ENCODE results near the gene FAM83C.

Gene FAM83C

DNA sequence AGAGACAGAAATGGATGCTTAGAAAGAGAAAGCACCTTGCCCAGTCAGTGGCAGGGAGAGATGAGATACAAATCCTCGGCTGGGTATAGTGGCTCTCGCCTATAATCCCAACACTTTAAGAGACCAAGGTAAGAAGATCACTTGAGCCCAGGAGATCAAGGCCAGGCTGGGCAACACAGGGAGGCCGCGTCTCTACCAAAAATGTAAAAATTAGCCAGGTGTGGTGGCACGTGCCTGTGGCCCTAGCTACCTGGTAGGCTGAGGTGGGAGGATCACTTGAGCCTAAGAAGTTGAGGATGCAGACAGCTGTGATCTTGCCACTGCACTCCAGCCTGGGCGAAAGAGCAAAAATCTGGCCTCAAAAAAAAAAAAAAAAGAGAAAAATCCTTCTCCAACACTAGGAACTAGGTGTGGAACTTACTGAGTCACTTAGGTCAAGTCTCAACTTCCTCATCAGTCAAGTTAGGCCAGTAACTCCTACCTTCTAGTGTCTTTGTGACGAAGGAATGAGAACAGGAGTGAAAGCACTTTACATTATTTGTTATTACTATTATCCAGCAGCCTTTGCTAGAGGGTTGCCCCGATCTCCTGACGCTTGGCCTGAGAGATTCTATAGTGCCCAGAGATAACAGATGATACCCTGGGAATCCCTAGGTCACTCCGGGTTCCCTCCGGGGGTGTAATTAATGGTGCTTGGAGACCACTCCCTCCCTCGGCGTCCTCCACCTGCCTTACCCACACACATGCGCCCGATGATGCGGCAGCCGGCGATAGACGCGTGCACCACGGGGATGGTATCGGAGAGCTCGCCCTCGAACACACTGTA, 8.6 kb downstream of the FAM83C start:
- Histone ChIP-seq H3K27ac (ENCODE audit: low read length) (no peak overlapping the region), H3K36me3 (ENCODE audit: control insufficient read depth, insufficient read depth, low read length) (peaks cover 19% of the 10 kb centered on the region), H3K9me3 (ENCODE audit: control insufficient read depth, insufficient read depth, low read length) (no peaks in the 10 kb centered on the region), H3K4me3 (ENCODE audit: low read length) (peak overlapping the region; percentile 94), H3K4me1 (ENCODE audit: control insufficient read depth, insufficient read depth, low read length) (no peaks in the 10 kb centered on the region), H3K27me3 (ENCODE audit: control insufficient read depth, insufficient read depth, low read length) (no peaks in the 10 kb centered on the region)
- DNase-seq (ENCODE audit: low read depth, low spot score) = no peak
- whole genome bisulfite sequencing (ENCODE audit: insufficient coverage, insufficient read length) = no CpG with 5 or more reads among the region's 24 CpGs

- no peaks in the 10 kb centered on the region for H3K9me3 ChIP-seq (ENCODE audit: control insufficient read depth, insufficient read depth, low read length)
- no peaks in the 10 kb centered on the region for H3K4me1 ChIP-seq (ENCODE audit: control insufficient read depth, insufficient read depth, low read length)
- H3K36me3 ChIP-seq (ENCODE audit: control insufficient read depth, insufficient read depth, low read length) = peaks cover 20% of the 10 kb centered on the region
- no peaks in the 10 kb centered on the region for H3K27me3 ChIP-seq (ENCODE audit: control insufficient read depth, insufficient read depth, low read length)
- no peak for DNase-seq (ENCODE audit: low read depth, low spot score)
- no peak overlapping the region for H3K27ac ChIP-seq (ENCODE audit: low read length)
- no CpG with 5 or more reads among the region's 10 CpGs for WGBS (ENCODE audit: insufficient coverage, insufficient read length)
- no peak overlapping the region for H3K4me3 ChIP-seq (ENCODE audit: low read length)
Observed at GRCh38 chr20:35281506-35282101, 10.6 kb downstream of the FAM83C start.

DNA sequence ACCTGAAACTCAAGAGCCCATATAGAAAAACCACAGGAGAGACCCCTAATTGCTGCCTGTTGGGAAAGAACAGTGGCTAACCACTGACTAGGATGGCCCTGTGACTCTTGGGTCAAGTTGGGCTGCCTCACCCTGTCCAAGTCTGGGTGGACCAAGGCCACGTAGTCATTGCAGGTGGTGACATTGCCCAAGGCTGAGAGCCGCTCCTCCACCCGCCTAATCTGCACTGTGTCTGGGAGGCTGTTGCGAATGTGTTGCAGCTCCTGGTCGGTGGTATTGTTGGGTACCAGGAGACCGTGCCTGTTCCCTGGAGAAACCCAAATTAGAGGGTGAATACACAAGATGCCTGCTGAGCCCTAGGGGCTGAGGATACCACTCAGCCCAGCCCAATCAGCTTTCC, 11.7 kb downstream of the FAM83C start:
- Histone ChIP-seq H3K9me3 (ENCODE audit: control insufficient read depth, insufficient read depth, low read length) (no peaks in the 10 kb centered on the region), H3K27me3 (ENCODE audit: control insufficient read depth, insufficient read depth, low read length) (no peaks in the 10 kb centered on the region), H3K4me1 (ENCODE audit: control insufficient read depth, insufficient read depth, low read length) (no peaks in the 10 kb centered on the region), H3K36me3 (ENCODE audit: control insufficient read depth, insufficient read depth, low read length) (peaks cover 20% of the 10 kb centered on the region), H3K27ac (ENCODE audit: low read length) (no peak overlapping the region), H3K4me3 (ENCODE audit: low read length) (no peak overlapping the region)
- no CpG with 5 or more reads among the region's 6 CpGs for WGBS (ENCODE audit: insufficient coverage, insufficient read length)
- no peak for DNase-seq (ENCODE audit: low read depth, low spot score)

- peaks cover 20% of the 10 kb centered on the region for H3K36me3 ChIP-seq (ENCODE audit: control insufficient read depth, insufficient read depth, low read length)
Observed at GRCh38 chr20:35279533-35280174, 12.6 kb downstream of the FAM83C start.

GRCh38 chr20:35279040-35279439, 13.2 kb downstream of the FAM83C start:
- Histone ChIP-seq H3K27me3 (ENCODE audit: control insufficient read depth, insufficient read depth, low read length) (no peaks in the 10 kb centered on the region), H3K27ac (ENCODE audit: low read length) (no peak overlapping the region), H3K4me1 (ENCODE audit: control insufficient read depth, insufficient read depth, low read length) (no peaks in the 10 kb centered on the region), H3K36me3 (ENCODE audit: control insufficient read depth, insufficient read depth, low read length) (peaks cover 22% of the 10 kb centered on the region), H3K9me3 (ENCODE audit: control insufficient read depth, insufficient read depth, low read length) (no peaks in the 10 kb centered on the region), H3K4me3 (ENCODE audit: low read length) (no peak overlapping the region)
- WGBS (ENCODE audit: insufficient coverage, insufficient read length) = no CpG with 5 or more reads among the region's 5 CpGs
- DNase-seq (ENCODE audit: low read depth, low spot score) = no peak

More at GRCh38 chr20:35279533-35280174, 12.6 kb downstream of the FAM83C start:
- Histone ChIP-seq H3K4me3 (ENCODE audit: low read length) (no peak overlapping the region), H3K27me3 (ENCODE audit: control insufficient read depth, insufficient read depth, low read length) (no peaks in the 10 kb centered on the region), H3K9me3 (ENCODE audit: control insufficient read depth, insufficient read depth, low read length) (no peaks in the 10 kb centered on the region), H3K27ac (ENCODE audit: low read length) (no peak overlapping the region), H3K4me1 (ENCODE audit: control insufficient read depth, insufficient read depth, low read length) (no peaks in the 10 kb centered on the region)
- no CpG with 5 or more reads among the region's 7 CpGs for WGBS (ENCODE audit: insufficient coverage, insufficient read length)
- DNase-seq (ENCODE audit: low read depth, low spot score) = no peak

DNA sequence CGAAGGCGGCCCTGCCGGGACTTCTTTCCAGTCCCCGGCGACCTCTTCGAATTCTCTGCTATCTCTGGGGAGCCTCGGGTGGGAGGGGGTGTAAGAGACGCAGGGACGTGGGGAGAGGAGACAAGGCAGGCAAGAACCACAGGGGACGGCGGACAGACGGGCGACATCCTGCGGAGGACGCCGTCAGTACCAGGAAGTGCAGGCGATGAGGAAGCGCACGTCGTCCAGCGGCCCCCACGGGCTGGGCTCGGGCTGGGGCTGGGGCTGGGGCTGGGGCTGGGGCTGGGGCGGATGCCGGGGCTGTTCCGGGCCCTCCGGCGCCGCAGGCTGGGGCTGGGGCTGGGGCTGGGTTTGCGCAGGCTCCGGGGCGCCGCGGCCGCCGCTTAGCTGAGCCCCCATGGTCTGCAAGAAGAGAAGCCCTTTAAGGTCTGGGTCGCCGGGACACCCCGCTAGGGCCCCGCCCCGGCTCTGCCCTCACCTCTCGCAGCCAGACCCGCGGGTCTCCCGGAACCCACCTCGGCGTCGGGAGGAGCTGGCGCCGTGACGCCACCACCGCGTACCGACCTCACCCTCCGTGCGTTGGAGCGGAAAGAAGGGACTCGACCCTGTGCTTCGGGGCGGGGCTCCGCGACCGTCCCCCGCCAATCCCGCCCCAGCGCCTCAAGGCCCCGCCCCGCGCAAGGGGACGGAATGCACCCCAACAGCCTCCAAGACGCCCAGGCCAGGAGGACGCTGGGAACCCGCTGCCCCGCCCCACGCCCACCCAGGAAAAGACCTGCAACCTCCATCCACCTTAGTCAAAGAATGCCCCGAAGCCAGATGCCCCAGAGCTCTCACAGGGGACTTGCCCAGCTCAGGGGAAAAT, 14.5 kb downstream of the FAM83C start, which contains the start of gene MMP24OS:
Gene MMP24OS, minus strand, starts transcription at position 592 of the 865 bp plus-strand sequence. Its CDS starts 193 bp downstream, at position 399.
- no CpG with 5 or more reads among the region's 76 CpGs for WGBS (ENCODE audit: insufficient coverage, insufficient read length)
- no peaks in the 10 kb centered on the region for H3K4me1 ChIP-seq (ENCODE audit: control insufficient read depth, insufficient read depth, low read length)
- no peaks in the 10 kb centered on the region for H3K9me3 ChIP-seq (ENCODE audit: control insufficient read depth, insufficient read depth, low read length)
- H3K4me3 ChIP-seq (ENCODE audit: low read length) = peak within 1 kb of the TSS; percentile 48
- no peaks in the 10 kb centered on the region for H3K27me3 ChIP-seq (ENCODE audit: control insufficient read depth, insufficient read depth, low read length)
- H3K36me3 ChIP-seq (ENCODE audit: control insufficient read depth, insufficient read depth, low read length) = peaks cover 22% of the 10 kb centered on the region
- peak; percentile 84 for DNase-seq (ENCODE audit: low read depth, low spot score)
- no peak within 1 kb of the TSS for H3K27ac ChIP-seq (ENCODE audit: low read length)

DNA sequence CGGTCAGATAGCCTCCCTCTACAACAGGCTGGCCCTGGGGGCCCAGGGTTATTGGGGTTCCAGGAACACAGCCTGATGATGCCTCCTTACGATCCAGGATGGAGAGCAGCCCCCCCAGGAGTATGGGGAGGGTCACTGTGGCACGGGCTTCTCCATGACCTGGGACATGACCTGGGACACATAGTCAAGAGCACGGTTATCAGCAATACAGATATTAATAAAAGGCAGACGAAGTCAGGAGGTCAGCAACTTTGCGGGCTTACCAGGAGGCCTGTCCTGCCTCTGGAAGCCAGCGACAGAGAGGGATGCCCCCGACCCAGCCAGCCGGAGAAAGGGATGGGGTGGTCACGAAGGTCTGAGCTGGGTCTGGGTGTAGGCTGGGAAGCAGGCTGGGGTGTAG, 15.1 kb downstream of the FAM83C start:
- no peaks in the 10 kb centered on the region for H3K4me1 ChIP-seq (ENCODE audit: control insufficient read depth, insufficient read depth, low read length)
- no peak for DNase-seq (ENCODE audit: low read depth, low spot score)
- no peak overlapping the region for H3K27ac ChIP-seq (ENCODE audit: low read length)
- H3K4me3 ChIP-seq (ENCODE audit: low read length) = peak overlapping the region; percentile 48
- no CpG with 5 or more reads among the region's 10 CpGs for WGBS (ENCODE audit: insufficient coverage, insufficient read length)
- H3K9me3 ChIP-seq (ENCODE audit: control insufficient read depth, insufficient read depth, low read length) = no peaks in the 10 kb centered on the region
- no peaks in the 10 kb centered on the region for H3K27me3 ChIP-seq (ENCODE audit: control insufficient read depth, insufficient read depth, low read length)
- H3K36me3 ChIP-seq (ENCODE audit: control insufficient read depth, insufficient read depth, low read length) = peaks cover 22% of the 10 kb centered on the region

DNA sequence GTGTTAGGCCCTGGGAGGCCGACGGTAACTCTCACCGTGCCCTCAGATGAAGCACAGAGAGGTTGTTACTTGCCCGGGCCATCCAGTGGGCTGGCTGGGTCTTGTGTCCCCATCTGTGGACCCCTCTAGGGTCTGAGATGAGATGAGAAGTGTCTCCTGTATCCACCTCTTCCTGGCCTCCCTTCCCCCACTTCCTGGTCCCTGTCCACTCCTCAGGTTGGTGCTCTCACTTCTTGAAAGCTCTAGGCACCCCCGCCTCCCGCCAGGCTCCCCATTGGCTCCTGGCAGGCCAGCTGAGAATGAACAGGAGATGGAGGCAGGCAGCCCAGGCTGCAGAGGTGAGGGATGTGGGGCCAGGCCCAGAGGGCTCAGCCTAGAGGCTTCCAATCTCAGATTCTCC, 15.8 kb downstream of the FAM83C start:
- Histone ChIP-seq H3K4me3 (ENCODE audit: low read length) (no peak overlapping the region), H3K27me3 (ENCODE audit: control insufficient read depth, insufficient read depth, low read length) (no peaks in the 10 kb centered on the region), H3K4me1 (ENCODE audit: control insufficient read depth, insufficient read depth, low read length) (no peaks in the 10 kb centered on the region), H3K9me3 (ENCODE audit: control insufficient read depth, insufficient read depth, low read length) (no peaks in the 10 kb centered on the region), H3K36me3 (ENCODE audit: control insufficient read depth, insufficient read depth, low read length) (peaks cover 22% of the 10 kb centered on the region), H3K27ac (ENCODE audit: low read length) (no peak overlapping the region)
- WGBS (ENCODE audit: insufficient coverage, insufficient read length) = no CpG with 5 or more reads among the region's 6 CpGs
- no peak for DNase-seq (ENCODE audit: low read depth, low spot score)

DNA sequence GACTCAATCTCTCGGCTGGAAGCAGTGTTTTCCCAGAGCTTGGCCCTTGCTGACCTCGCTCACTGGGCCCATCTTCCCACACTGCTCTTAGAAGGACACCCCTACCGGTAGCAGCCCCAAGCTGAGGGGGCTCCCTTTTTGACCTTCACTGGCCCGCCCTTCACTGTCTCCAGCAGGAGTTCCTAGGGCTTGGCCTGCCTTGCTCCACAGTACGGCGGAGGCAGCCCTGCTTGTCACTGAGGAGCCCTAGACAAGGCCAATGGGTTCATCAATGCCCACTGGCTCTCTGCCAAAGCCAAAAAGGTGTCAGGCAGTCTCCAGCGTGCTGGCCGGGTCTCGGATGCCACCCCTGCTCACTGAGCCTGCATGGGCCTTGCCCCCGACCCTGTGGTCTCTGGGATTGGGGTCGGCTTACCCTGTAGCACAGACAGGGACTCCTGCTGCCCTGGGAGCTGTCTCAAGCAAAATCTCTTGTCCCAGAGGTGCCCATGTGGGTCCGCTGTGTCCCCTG, 16.4 kb downstream of the FAM83C start:
- Histone ChIP-seq H3K9me3 (ENCODE audit: control insufficient read depth, insufficient read depth, low read length) (no peaks in the 10 kb centered on the region), H3K36me3 (ENCODE audit: control insufficient read depth, insufficient read depth, low read length) (peaks cover 22% of the 10 kb centered on the region), H3K27ac (ENCODE audit: low read length) (no peak overlapping the region)

More for the DNA sequence above, 16.4 kb downstream of the FAM83C start:
- Histone ChIP-seq H3K27me3 (ENCODE audit: control insufficient read depth, insufficient read depth, low read length) (no peaks in the 10 kb centered on the region), H3K4me1 (ENCODE audit: control insufficient read depth, insufficient read depth, low read length) (no peaks in the 10 kb centered on the region), H3K4me3 (ENCODE audit: low read length) (no peak overlapping the region)
- no CpG with 5 or more reads among the region's 12 CpGs for WGBS (ENCODE audit: insufficient coverage, insufficient read length)
- no peak for DNase-seq (ENCODE audit: low read depth, low spot score)
